AG20443 (cell line): Measurements from ENCODE around the gene OGA.

Experiments used
- DNase-seq: peaks from one replicate; pipeline ENCODE4 v3.0.0; 2012; ENCODE audit warnings: low spot score, mixed read lengths

Gene OGA

DNA sequence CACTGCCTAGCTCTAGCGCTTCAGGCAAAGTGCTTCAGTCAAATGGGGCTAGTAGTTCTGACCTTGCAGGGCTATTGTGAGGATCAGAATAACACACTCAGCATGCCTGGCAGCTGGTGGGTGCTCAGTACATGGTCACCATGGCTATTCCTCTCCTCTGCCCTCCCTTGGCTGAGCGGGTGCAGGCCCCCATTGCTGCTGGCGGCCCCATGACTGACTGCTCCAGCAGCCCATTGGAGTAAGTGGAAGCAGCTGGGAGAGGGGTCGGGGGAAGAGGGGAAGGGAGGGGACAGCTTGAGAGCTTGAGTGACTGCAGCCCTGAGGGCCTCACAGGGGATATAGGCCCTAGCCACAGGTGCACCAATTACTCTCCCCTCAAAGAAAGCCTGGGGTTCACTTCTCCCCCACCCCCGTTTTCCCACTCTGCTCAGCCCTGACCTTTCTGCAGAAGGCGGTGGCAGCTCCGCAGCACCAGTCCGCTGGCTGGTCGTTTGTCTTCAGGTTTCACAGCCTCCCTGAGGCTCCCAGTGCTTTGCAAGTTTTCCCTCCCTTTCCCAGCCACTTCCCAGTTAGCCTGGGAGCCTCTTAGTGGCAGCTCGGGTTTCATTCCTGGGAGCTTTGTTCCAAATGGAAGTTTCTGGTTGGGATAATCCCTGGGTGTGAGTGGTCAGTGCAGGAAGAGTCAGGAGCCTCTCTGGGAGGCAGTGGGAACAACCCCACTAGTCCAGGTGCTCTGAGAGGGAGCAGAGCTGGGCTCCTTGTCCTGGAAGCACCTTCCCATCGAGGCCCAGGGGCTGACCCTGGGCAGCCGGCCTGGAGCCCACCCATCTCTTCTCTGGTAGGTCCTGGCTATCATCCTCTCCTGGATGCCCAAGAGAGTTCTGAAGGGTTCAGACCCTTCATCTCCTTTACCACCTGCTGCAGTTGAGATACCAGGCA lies 58.7 kb downstream of the OGA start:
- no peak for DNase-seq

DNA sequence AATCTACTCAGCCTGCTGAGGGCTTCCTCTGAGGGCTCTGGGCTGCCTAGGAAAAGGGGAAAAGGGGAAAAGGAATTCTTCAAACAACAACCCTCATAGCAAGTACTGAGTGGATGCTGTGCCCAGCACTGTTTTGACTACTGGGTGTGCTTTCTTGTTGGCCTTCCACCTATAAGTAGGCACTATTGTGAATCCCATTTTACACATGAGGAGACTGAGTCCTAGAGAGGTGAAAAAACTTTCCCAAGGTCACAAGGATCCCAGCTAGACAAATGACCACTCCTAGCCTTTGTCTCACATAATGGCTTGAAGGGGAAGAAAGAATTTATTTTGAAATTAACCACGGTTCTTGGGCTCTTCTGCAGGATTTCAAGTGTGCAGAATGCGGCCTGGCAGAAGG lies 59.4 kb downstream of the OGA start:
- DNase-seq = no peak

DNA sequence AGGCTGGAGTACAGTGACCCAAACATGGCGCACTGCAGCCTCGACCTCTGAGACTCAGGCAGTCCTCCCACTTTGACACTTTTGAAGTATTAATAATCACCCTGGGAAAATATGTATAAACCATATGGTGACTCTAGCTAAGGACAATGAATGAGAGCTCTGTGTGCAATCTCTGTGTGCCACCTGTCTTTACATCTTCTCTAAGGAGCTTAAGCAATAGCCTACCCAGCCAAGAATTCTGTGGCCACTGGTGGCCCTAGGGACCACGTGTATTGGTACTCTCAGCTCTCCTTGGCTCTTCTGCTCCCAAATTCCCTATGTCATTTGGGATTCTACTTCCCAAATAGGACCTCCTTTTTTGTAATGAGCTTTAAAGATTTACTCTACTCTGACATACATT lies 66.0 kb downstream of the OGA start:
- no peak for DNase-seq

DNA sequence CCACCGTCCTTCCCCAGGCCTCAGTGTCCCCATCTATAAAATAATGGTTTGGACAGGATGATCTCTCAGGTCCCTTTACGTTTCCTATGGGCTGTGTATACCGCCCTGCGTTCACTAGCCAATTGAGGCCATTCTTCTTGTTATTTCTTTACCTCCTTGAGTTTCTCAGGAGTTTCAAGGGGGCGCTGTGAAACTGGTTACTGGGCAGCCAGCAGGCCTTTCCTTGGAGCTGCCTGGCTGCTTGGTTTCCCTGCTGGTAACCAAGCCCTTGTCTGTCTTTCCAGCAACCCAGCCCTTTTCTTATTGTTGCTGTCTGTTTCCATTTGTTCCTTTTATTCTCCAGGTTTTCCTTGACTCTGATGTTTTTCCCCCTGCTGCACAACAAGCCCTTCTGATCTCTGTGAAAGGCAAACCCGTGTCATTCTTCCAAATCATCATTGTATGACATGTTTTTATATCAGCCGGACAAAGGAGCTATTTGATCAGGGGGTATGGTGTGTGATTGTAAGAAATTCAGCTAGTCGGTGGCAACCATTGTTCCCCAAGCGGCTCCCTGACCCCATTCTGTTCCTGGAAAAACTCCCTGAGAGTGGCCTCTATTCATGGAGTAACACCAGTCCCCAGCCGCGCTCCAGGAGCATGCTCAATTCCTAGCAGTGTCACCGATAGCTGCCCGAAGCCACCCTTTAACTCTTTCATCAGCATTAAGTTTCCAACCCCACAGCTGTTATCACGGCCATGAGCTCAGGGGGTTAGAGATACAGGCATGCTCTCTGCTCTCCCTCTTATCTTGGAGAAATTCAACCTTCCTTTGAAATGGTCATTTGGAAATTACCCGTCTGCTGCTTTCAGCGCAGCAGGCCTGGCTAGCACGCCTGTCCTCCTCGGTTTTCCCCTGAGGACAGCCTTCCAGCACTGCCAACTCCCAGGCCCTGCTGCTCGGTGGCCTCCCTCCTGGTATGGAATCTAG lies 68.9 kb downstream of the OGA start:
- DNase-seq = no peak

DNA sequence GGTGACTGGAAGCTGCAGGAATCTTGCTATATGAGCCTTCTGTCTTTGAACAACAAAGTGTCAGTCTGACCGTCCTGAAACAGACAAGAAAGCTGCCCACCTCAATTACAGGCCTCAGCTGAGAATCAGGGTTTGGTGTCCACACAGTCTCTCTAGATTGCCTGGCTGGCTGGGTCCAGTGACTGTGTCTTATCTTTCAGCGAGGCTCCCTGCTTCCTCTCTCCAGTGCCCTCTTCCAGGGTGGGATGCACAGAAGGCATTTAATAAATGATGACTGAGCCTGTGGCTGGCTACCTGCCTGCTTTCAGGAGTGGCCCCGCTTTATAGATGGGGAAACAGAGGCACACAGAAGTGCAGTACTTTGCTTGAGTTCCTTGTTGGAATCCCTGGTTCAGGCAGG lies 69.7 kb downstream of the OGA start:
- DNase-seq = no peak

DNA sequence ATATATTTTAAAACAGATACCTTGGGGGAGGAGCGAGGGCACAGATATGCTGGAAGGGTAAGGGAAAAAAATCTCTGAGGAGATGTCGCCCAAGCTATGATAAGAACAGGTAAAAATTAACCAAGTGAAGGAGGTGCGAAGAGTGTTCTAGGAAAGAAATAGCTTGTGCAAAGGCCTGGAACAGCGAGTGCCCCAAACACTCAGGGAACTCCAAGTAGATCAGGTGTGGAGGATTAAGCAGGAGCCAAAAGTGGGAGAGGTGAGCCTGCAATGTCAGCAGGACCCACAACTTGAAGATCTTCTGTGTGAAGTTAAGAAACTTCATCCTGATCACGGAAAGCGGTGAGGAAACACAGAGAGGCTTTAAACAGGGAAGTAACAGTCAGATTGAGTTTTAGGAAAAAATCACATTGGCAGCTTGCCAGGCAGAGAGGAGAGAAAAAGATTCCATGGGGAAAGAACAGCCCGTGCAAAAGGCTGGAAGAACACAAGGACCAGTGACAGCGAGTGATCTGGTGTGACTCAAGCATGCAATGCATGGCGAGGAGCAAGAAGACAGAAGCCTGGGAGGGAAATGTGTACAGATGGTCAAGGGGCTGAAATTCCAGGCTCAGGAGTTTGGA lies 73.1 kb downstream of the OGA start:
- DNase-seq = no peak

DNA sequence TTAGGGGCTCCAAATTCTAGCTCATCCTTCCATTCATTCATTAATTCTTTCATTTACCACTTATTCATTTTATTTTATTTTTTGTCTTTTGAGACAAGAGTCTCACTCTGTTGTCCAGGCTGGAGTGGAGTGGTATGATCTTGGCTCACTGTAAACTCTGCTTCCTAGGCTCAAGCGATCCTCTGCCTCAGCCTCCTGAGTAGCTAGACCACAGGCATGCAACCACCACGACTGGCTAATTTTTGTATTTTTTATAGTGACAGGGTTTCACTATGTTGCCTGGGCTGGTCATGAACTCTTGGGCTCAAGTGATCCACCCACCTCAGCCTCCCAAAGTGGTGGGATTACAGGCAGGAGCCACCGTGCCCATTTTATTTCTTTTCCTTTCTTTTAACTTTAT lies 74.0 kb downstream of the OGA start:
- DNase-seq = no peak

DNA sequence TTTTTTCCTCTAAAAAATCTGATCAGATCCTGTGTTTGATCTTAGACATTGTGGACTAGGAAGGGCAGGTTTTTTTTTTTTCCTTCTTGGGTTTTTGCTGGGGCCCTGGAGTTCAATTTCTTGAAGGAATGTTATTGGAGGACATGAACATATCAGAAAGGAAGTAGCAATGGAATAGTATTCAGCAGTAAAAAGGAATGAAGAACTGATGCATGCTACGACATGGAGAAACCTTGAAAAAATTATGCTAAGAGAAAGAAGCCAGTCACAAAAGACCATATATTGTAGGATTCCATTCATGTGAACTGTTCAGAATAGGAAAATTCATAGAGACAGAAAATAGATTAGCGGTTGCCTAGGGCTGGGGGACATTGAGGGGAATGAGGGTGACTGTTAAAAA lies 76.3 kb downstream of the OGA start:
- DNase-seq = no peak

DNA sequence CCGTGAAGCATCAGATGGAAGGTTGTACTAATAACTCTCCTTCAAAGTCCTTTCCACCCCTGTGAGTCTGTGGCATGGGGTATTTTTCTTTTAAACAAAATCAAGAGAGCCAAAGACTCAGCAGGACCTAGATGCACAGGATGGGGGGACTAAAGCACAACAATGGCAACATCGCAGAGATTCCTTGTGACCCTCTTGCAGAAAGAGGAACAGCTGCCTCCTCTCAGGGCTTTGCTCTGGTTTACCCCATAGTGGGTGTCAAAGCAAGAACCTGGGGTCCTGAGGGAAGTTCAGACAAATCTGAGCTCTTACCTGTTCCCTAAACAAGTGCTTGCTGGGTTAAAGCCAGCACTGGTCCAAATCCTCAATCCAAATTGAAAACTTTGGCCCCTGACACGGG lies 81.6 kb downstream of the OGA start:
- DNase-seq = no peak
